ENCODE data around the gene LBHD2. TPM values are rescaled to one million over a fixed set of nuclear protein-coding genes. Genes with fewer than 3 reads are reported as not detected.
A peak's percentile ranks its signal among the peaks of the same experiment; 100 is the strongest.
"Not testable (repeated sequence)": the region's sequence is repeated elsewhere in the genome, so short reads cannot be mapped to it uniquely, and the experiment has no call there.

Gene LBHD2
- total RNA-seq, 1 donor: not detected

GRCh38 chr14:103118018-103118662, 34.1 kb downstream of the LBHD2 start:
- no peak overlapping the region for H3K4me3 ChIP-seq (ENCODE audit: low read depth, low read length)
- peak; percentile 75 for DNase-seq (ENCODE audit: low read depth)
- TF ChIP-seq CTCF (IDR thresholded peaks at IDR 0.05; ENCODE audit: insufficient read depth, low read length): no peak

GRCh38 chr14:103118663-103119404, 34.8 kb downstream of the LBHD2 start:
- DNase-seq (ENCODE audit: low read depth): no peak
- no peak for TF ChIP-seq CTCF (IDR thresholded peaks at IDR 0.05; ENCODE audit: insufficient read depth, low read length)
- H3K4me3 ChIP-seq (ENCODE audit: low read depth, low read length): no peak overlapping the region

GRCh38 chr14:103119527-103119926, 35.5 kb downstream of the LBHD2 start:
- H3K4me3 ChIP-seq (ENCODE audit: low read depth, low read length); DNase-seq (ENCODE audit: low read depth): not testable (repeated sequence)

- no peak overlapping the region for H3K4me3 ChIP-seq (ENCODE audit: low read depth, low read length)
- DNase-seq (ENCODE audit: low read depth): no peak
- TF ChIP-seq CTCF (IDR thresholded peaks at IDR 0.05; ENCODE audit: insufficient read depth, low read length): no peak
Observed at GRCh38 chr14:103121121-103121845, 37.3 kb downstream of the LBHD2 start.

GRCh38 chr14:103121846-103122584, 38.0 kb downstream of the LBHD2 start:
- DNase-seq (ENCODE audit: low read depth): peak; percentile 94
- peak overlapping the region; percentile 22 for H3K4me3 ChIP-seq (ENCODE audit: low read depth, low read length)
- no peak for TF ChIP-seq CTCF (IDR thresholded peaks at IDR 0.05; ENCODE audit: insufficient read depth, low read length)

- peak overlapping the region; percentile 28 for H3K4me3 ChIP-seq (ENCODE audit: low read depth, low read length)
- DNase-seq (ENCODE audit: low read depth): no peak
- no peak for TF ChIP-seq CTCF (IDR thresholded peaks at IDR 0.05; ENCODE audit: insufficient read depth, low read length)
Observed at GRCh38 chr14:103122585-103122946, 38.6 kb downstream of the LBHD2 start.

Measured in fibroblast of the aortic adventitia (primary cell).